Measurements from ENCODE around the gene RARG.

GRCh38 chr12:53225635-53226424 is 6.2 kb downstream of the RARG start:
- no peak for TF ChIP-seq CTCF (IDR thresholded peaks at IDR 0.05)
- TF ChIP-seq POLR2A (IDR thresholded peaks at IDR 0.05) = no peak
